ENCODE data around the gene OR2H2.
A peak's percentile ranks its signal among the peaks of the same experiment; 100 is the strongest.

The OR2H2 gene

DNA sequence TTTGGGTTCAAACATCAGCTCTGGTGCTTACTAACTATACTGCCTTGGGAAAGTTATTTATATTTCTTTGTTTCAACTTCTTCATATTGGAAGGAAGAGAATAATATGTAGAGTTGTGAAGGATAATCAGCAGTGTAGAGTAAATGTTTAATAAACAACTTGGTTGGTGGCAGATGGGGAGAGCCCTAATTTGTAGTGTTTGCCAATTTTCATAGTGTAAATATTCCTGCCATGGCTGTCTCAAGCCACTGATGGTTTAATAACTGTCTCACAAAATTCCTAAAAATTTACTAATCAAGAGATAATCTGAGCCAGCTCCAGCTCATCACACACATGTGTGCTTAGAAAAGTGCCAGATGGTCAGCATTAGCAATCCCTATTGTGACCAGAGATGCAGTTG is at the start of gene OR2H2:
Gene OR2H2 (plus strand): TSS at position 301 of the 400 bp plus-strand sequence. CDS start 2,824 bp downstream, outside the sequence.
- no peak for DNase-seq

DNA sequence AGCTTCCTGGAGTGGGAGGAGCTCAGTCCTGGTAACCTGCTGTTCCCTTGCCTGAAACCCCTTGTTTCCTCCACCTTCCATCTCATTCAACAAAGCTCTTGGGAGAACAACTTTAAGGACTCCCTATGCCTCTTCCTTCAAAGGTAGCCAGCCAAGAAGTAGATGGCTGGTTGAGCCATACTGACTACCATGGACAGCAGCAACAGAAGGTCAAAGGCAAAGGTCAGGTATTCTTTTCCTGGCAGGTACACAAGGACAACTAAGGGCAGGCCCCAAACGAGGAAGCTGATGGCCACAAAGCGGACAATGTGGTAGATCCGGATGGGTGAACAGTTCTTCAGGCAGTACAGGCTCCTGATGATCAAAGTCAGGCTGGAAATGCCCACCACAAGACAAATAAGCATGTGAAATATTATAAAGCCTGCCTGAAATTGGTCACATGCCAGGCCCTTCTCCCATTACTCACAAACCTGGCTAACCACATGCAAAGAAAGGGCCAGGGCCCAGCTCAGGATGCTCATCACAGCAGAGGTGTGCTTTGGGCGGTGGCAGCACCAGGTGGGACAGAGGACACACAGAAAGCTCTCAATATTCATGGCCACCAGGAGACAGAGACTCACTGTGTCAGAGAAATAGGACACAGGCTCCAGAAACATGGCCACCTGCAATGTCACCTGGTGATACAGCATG is 47.1 kb upstream of the OR2H2 start:
- no peak for DNase-seq

DNA sequence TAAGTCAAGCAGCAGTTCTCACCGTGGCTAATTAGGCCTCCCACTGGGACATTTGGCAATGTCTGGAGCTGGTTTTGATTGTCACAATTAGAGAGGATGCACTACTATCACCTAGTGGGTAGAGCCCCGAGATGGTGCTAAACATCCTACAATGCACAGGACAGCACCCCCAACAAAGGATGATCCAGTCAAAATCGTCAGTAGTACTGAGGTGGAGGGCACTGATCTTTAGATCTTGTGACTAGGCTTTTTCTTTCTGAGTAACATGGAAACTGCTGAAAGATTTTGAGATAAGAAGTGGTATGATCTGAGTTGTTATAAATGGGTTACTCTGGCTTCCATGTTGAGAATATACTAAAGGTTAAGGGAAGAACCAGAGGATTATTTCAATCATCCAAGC is 37.3 kb upstream of the OR2H2 start:
- DNase-seq, result no peak

DNA sequence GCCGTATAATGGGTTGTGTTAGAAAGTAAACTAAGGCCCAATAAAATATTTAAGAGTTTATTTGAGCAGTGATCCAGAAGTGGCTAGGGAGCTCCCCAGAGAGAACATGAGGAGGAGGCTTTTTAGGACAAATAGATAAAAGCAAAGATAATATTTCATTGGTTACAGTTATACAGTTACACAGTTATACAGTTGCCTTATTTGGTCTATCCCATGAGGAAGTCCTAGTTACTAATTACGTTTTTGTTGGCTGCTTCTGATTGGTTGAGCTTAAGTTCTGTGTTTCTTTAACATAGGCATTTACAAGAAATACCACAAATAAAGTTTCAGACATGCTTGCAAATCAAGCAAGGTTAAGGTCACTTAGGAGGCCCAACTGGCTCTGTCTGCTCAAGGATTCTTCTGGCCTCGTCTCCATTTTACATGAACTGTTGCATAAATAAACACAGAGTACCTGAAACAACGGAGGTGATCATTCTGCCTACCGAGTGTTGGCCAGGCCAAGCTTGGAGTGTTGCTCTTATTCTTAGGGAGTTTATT is 32.3 kb upstream of the OR2H2 start:
- DNase-seq, result peak; percentile 37

DNA sequence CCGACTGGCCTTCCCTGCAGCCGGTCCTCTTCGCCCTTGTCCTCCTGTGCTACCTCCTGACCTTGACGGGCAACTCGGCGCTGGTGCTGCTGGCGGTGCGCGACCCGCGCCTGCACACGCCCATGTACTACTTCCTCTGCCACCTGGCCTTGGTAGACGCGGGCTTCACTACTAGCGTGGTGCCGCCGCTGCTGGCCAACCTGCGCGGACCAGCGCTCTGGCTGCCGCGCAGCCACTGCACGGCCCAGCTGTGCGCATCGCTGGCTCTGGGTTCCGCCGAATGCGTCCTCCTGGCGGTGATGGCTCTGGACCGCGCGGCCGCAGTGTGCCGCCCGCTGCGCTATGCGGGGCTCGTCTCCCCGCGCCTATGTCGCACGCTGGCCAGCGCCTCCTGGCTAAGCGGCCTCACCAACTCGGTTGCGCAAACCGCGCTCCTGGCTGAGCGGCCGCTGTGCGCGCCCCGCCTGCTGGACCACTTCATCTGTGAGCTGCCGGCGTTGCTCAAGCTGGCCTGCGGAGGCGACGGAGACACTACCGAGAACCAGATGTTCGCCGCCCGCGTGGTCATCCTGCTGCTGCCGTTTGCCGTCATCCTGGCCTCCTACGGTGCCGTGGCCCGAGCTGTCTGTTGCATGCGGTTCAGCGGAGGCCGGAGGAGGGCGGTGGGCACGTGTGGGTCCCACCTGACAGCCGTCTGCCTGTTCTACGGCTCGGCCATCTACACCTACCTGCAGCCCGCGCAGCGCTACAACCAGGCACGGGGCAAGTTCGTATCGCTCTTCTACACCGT is 31.5 kb upstream of the OR2H2 start:
- no peak for DNase-seq

DNA sequence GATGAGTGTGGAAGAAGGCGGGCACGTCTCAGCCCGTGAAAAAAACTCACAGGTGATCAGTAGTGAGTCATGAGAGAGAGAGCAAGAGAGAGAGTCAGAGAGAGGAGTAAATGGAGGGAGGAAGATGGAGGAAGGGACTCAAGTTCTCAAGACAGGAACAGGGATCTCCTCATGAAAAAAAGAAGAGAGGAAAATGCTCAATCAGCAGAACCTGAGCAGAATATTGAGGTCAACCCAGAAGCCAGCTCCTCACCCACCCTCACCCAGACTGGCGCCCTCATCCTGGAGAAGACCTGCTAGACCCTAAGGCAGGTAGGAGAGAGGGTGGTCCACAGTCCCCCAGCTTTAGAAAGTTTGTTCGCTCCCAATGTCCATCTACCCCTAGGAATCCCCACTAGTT is 30.2 kb upstream of the OR2H2 start:
- no peak for DNase-seq

DNA sequence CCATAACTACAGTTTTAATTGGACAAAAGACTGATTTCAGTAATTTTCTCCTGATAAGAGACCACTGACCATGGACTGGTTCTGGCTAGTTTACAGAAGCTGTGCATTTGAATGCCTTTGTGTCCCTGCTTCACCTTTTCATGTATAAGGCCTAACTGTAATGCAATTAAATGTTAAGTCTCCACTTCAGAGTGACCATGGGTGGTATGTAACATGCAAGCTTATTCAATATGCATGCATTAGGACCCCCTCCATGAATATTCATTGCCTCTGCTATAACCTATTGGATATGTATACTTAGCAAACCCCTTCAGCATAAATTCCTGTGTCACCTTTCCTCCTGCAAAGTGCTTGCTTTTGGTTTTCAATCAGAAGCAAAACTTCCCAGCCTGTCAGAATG is 27.6 kb upstream of the OR2H2 start:
- no peak for DNase-seq

DNA sequence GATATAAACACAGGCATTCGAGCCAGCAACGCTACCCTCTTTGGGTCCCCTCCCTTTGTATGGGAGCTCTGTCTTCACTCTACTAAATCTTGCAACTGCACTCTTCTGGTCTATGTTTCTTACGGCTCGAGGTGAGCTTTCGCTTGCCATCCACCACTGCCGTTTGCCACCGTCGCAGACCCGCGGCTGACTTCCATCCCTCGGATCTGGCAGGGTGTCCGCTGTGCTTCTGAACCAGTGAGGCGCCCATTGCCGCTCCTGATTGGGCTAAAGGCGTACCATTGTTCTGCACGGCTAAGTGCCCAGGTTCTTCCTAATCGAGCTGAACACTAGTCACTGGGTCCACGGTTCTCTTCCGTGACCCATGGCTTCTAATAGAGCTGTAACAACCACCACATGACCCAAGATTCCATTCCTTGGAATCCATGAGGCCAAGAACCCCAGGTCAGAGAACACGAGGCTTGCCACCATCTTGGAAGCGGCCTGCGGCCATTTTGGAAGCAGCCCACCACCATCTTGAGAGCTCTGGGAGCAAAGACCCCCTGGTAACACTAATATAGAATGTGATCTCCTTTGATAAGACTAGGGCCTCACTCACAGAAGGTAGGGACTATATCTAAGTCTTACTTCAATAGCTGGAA is 26.4 kb upstream of the OR2H2 start:
- DNase-seq, result no peak

DNA sequence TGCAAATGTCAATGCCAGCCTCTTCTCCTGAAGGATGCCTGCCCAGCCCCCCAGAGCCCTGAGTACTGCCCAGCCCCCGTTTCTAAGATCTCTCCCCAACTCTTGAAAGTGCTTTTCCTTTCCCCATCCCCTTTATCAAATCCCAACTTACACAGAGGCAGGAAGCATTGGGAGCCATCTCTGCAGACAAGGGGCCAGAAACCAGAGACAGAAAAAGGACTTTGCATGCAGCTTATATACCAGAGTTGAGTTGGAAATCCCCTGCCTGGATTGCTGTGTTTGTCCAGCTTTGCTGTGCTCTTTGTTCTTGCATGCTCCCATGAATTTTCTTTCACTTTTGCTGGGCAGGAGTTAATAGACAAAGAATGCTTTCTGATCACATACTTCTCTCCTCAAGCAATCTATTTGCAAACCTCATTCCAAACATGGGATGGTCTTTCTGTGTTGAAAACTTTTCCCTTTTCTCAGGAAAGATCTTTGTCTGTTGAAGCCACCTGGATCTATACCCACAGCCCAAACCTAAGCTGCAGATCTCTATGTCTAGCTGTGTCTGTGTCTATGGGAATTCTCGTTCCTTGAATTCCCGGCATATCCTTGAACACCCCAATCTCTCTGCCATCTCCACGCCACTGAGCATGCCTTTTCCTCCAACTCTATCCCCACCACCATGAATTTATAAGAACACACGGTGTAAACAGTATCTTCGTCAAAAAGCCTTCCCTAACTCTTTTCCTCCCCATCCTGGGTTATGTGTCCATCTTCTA is 25.2 kb upstream of the OR2H2 start, which contains the start of gene UBD:
Gene UBD (minus strand): TSS at position 209 of the 764 bp plus-strand sequence. CDS start 31 bp downstream, at position 178.
- no peak for DNase-seq

DNA sequence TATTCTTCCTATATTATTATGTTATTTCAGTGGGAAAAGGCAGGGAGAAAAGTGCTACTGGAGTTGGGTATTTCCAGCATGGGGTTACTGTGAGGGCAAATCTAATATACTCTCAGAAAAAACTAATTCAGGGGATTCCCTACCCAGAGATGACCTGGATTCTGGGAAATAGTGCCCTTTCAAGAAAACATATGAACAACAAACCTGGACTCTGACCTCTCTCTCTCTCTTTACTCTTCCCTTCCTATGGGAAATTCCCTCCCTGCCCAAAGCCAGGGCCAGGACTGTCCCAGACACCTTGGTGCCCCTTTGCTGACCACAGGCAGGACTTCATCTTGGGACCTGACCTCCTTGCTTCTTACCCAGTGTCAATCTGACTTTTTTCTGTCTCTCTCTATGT is 23.8 kb upstream of the OR2H2 start:
- no peak for DNase-seq

DNA sequence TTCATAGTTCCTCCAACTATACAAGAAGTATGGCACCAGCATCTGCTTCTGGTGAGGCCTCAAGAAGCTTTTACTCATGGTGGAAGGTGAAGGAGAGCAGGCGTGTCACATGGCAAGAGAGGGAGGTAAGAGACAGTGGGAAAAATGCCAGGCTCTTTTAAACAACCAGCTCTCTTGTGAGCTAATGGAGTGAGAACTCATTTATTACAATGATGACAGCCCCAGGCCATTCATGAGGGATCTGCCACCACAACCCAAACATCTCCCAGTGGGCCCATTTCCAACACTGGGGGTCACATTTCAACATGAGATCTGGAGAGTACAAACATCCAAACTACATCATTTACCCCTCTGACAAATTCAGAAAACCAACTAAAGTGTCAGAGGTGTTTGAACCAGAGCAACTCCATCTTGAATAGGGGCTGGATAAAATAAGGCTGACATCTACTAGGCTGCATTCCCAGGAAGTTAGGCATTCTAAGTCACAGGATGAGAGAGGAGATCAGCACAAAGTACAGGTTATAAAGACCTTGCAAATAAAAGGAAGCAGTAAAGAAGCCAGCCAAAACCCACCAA is 23.2 kb upstream of the OR2H2 start:
- DNase-seq, result no peak

DNA sequence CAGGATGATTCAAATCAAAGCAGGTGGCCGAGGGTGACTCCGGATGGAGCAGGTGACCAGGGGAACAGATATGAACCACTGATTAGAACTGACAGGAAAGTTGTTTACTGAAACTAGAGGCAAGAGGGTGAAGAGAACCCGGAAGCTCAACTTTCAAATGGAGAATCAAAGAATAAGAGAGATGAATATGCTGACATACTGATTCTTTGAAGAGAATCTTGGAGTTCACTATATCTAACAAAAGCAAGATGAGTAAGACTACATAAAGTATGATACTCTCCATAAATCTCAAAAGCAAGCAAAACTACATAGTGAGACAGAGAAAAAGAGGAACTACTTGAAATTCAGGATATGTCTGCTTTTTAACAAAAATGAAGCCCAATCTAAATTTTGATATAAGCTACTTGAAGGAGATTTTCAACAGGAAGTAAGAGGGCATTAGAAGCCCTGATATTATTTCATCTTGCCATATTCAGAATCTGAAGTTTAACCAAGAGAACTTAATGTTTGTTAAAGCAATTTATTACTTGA is 21.4 kb upstream of the OR2H2 start:
- DNase-seq, result no peak

DNA sequence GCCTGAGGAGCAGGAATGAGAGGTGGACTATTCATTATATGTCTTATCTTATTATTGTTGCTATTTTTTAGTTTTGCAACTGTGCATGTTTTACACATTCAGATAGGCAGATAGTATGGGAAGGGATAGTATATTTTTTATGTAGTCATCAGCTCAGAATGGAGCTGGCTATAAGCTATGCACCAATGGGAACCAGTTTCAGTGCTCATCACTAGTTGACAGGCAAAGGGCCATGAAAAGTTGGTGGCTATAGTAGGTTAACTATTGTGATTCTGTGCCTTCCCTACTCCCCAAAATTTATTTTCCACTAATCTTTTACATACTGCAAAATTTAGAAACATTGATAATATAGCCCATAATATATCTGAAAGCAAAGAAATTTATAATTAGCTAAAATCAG is 20.0 kb upstream of the OR2H2 start:
- DNase-seq, result no peak

DNA sequence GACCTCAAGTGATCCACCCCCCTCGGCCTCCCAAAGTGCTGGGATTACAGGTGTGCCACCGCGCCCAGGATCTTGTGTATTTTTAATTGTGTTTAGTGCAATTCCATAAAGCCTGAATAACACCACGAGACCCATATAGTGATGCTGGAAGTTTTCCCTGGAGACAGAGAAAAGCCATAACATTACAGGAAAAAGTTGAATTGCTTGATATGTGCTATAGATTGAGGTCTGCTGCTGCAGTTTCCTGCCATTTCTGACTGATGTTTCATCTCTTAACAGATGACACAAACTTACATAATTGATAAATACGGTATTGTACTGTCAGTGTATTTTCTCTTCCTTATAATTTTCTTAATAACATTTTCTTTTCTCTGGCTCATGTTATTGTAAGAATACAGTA is 18.1 kb upstream of the OR2H2 start:
- no peak for DNase-seq

DNA sequence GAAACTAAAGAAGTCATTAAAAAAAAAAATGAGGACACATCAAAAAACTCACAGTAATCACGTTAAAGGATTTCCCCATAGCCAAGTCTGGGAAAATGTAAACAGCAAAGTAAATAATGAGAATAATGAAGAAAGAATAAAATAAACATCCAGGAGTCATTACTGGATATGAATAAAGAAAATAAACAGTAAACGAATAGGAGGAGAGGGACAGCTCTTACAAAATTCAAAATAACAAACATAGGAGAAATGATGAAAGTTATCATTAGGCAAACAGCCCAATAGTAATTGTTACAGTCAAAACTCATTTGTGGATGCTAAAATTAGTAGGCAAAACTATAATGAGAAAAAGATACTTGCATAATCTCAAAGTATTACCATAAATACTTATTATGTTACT is 17.4 kb upstream of the OR2H2 start:
- no peak for DNase-seq

DNA sequence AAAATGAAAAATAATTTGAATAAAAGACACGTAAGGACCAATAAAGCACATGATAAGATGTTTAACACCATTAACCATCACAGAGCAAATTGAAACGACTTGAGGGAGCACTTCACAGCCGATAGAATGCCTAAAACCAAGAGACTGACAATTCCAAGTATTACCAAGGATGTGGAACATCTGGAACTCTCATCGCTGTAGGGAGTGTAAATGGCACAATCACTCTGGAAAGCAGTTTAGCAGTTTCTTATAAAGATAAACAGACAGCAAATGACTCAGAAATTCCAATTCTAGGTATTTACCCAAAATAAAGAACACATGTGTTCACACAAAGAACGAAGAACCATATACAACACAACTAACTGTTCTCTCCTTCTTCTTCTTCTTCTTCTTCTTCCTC is 16.9 kb upstream of the OR2H2 start:
- DNase-seq, result no peak

DNA sequence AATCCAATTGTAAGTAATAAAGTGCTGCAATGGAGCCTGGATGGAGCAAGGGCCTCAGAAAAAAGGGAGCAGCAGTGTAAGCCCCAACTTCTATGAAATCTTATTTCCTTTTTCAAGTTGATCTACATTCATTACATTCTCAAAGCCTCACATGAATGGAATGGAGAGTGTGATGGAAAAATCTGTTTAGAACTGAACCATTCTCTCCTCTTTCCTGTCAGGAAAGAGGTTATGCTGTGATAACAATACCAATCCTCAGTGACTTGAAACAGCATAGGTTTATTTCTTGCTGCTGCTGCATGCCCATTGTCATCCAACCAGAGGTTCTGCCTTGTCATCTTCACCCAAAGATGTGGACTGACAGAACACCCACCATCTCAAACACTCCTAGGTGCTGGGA is 8.9 kb upstream of the OR2H2 start:
- no peak for DNase-seq

DNA sequence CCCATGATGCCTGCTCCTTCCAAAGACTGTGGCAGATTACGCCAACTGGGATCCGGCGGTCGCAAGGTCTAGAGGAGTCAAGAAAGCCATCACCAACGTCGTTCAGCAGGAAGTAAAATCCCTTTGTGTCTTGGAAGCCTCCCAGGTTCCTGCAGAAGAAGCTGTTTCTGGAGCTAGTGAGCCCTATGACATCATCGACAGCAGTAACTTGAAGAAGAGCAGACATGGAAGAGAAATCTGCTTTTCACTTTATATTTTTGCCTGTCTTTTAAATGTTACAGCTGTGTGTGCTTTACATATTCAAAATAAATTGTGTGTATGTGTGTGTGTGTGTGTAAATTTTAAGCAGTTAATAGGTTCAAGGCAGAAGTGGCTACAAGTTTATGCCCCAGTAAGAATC is 7.4 kb upstream of the OR2H2 start:
- no peak for DNase-seq

DNA sequence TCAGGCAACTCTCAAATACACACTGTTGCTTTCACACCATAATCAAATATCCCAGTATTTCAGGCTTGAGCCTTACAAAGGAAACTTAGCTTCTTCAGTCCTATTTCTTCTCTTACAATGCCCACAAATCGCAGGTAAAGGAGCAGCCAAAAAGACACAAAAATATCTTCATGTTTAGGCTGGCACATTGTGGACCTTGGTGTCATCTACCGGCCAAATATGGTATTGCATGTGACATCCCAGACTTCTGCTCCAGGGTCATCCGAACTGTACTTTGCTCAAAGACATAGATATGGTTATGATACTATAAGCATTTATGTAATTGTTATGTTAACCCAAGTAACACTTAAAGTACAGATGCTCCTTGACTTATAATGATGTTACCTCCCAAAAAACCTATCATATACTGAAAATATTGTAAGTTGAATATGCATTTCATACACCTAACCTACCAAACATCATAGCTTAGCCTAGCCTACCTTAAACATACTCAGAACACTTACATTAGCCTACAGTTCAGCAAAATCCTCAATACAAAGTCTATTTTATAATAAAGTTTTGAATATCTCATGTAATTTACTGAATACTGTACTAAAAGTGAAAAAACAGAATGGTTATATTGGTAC is 4.6 kb downstream of the OR2H2 start:
- no peak for DNase-seq

DNA sequence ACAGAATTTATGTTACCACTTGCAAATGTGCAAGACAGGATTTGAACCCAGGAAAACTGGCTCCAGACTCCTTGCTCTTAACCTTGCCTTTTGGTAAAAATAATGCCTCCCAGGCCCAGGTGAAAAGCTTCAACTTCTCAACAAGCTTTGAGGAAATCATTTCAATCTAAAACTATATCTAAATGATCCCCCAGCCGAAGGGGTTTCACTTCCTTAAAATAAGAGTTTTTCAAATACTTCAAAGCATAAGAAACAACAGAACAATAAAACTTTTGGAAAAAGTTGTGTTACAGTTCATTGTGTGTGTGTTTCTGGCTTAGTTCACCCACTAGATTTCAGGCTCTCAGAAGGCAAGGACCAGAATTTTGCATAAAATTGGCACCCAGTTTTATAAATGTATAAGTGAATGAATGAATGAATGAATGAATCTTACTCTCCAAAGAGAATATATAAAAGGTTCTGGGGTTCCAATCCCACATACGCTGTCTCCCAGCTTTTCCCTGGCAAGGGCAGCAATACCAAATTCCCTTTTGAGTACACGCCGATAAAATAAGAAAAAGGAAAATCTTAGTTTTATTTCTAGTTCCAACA is 5.4 kb downstream of the OR2H2 start:
- DNase-seq, result no peak

DNA sequence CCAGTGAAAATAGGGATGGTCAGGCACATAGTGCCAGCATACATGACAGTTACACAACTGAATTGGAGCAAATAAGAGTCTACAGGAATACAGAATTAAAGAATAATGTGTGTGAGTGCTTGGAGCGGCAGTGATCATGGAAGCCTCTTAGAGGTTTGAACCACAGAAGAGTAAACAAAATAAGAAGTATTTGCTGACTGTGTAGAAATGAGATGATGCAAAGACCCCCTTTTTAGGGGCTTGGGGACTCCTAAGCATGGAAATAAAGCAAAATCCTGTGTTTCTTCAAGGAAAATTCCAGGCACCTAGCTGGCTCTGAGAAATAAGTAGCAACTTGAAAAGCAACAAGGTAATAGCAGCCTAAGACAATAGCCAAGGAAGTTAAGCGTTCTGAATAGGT is 6.8 kb downstream of the OR2H2 start:
- DNase-seq, result no peak
